Tibial nerve (tissue), 4 donors: Measurements from ENCODE around the gene KIF6. TPM values are rescaled to one million over a fixed set of nuclear protein-coding genes. Genes with fewer than 3 reads are reported as not detected.

Source experiments
- DNase-seq, 2 donors: peaks; one replicate each; pipeline ENCODE4 v3.0.0-alpha.2; 2019; ENCODE audit warnings: low spot score in 2 of 2
- H3K27ac ChIP-seq, 4 donors: fragments of 200-600 bp; sonication (generic) in 3 of 4; one replicate each; pipeline ENCODE4 v1.5.1; 2017 to 2019; ENCODE audit warnings: mild to moderate bottlenecking in 1 of 4
- H3K27me3 ChIP-seq, 2 donors: fragments of 200-600 bp; sonication (generic) in 1 of 2; one replicate each; pipeline versions ENCODE4 v1.5.1 to v1.6.0; 2017 to 2019
- H3K36me3 ChIP-seq, 3 donors: fragments of 200-600 bp; sonication (generic); one replicate each; pipeline ENCODE4 v1.5.1; 2018 to 2019
- H3K4me1 ChIP-seq, 4 donors: fragments of 200-600 bp; sonication (generic) in 3 of 4; one replicate each; pipeline ENCODE4 v1.5.1; 2017 to 2019
- H3K4me3 ChIP-seq, 4 donors: fragments of 200-600 bp; sonication (generic) in 3 of 4; one replicate each; pipeline ENCODE4 v1.5.1; 2017 to 2019; ENCODE audit warnings: mild to moderate bottlenecking in 1 of 4, moderate library complexity in 1 of 4
- H3K9me3 ChIP-seq, 4 donors: fragments of 200-600 bp; sonication (generic) in 3 of 4; one replicate each; pipeline ENCODE4 v1.5.1; 2017 to 2019
- EP300 ChIP-seq, 2 donors: sonication (generic); formaldehyde crosslinking; IDR thresholded peaks; one replicate each; pipeline ENCODE4 v1.6.1; 2017; ENCODE audit warnings: antibody characterized with exemption in 2 of 2, mild to moderate bottlenecking in 1 of 2
- POLR2A ChIP-seq, 2 donors: fragments of 450-650 bp; IDR thresholded peaks; one replicate each; pipeline ENCODE4 v1.6.1; 2017; ENCODE audit warnings: antibody characterized with exemption in 2 of 2, mild to moderate bottlenecking in 2 of 2, moderate library complexity in 2 of 2
- WGBS, 2 donors: methylation state at CpG; one replicate each; pipeline ENCODE4 v1.1.5; 2018; 5-methylcytosine and 5-hydroxymethylcytosine counted together
- total RNA-seq, 4 donors: library from RNA; depleted of rRNA; stranded (reverse); fragments of >200 nt; gene quantifications; one replicate each; pipeline ENCODE4 v1.1.0, GENCODE V29; 2016
- TF ChIP-seq, protein P1 (sequence below), 5 experiments: fragments of 200-600 bp in 3 of 5; fragments of 450-650 bp in 2 of 5; sonication (generic) in 3 of 5; IDR thresholded peaks; one replicate each; pipeline ENCODE4 v1.5.1; 2016 to 2019; ENCODE audit warnings: antibody characterized with exemption in 5 of 5, mild to moderate bottlenecking in 3 of 5, moderate library complexity in 2 of 5

KIF6 gene
- total RNA-seq, 4 donors from 2014 or later, result 0.22 to 0.59 TPM; not detected in 2

DNA sequence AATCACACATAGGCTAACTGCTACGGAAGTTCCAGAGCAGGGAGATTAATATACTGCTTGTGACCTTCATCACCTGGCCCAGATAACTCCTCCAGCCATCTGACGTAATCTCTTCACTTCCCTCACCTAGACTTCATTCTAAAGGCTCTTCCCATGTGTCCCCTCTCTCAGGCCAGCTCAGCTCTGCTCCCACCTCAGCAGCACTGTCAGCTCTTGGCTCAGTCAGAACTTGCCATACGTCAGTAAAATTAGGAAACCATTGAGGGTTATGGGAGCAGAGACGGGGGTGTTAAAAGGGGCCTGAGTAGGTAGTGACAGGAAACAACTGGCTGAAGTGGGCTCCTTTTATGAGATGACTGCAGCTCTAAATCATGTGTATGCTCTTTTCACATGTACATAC lies 101.5 kb downstream of the KIF6 start:
- Histone ChIP-seq H3K9me3 (no peaks in the 10 kb centered on the region), H3K4me1 (no peaks in the 10 kb centered on the region), H3K4me3 (no peak overlapping the region), H3K27me3 (no peaks in the 10 kb centered on the region), H3K36me3 (no peaks in the 10 kb centered on the region), H3K27ac (no peak overlapping the region)
- 80 to 91% methylated on average over 4 of the region's 4 CpGs for WGBS, 2 donors
- DNase-seq, result no peak
- TF ChIP-seq EP300 (IDR thresholded peaks at IDR 0.05) (no peak), POLR2A (IDR thresholded peaks at IDR 0.05) (no peak)
- TF ChIP-seq, protein P1, sequence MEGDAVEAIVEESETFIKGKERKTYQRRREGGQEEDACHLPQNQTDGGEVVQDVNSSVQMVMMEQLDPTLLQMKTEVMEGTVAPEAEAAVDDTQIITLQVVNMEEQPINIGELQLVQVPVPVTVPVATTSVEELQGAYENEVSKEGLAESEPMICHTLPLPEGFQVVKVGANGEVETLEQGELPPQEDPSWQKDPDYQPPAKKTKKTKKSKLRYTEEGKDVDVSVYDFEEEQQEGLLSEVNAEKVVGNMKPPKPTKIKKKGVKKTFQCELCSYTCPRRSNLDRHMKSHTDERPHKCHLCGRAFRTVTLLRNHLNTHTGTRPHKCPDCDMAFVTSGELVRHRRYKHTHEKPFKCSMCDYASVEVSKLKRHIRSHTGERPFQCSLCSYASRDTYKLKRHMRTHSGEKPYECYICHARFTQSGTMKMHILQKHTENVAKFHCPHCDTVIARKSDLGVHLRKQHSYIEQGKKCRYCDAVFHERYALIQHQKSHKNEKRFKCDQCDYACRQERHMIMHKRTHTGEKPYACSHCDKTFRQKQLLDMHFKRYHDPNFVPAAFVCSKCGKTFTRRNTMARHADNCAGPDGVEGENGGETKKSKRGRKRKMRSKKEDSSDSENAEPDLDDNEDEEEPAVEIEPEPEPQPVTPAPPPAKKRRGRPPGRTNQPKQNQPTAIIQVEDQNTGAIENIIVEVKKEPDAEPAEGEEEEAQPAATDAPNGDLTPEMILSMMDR (IDR thresholded peaks at IDR 0.05), result no peak

GRCh38 chr6:39617520-39617919 lies 107.7 kb downstream of the KIF6 start:
- WGBS, 2 donors, result 70 to 83% methylated on average over 3 of the region's 3 CpGs
- no peaks in the 10 kb centered on the region for H3K27me3 ChIP-seq

GRCh38 chr6:39617026-39617425 lies 108.2 kb downstream of the KIF6 start:
- TF ChIP-seq POLR2A (IDR thresholded peaks at IDR 0.05) (no peak), EP300 (IDR thresholded peaks at IDR 0.05) (no peak)
- TF ChIP-seq, protein P1 (IDR thresholded peaks at IDR 0.05), result no peak
- no peaks in the 10 kb centered on the region for H3K9me3 ChIP-seq
- H3K27me3 ChIP-seq, result no peaks in the 10 kb centered on the region
- no peak overlapping the region for H3K4me3 ChIP-seq
- H3K27ac ChIP-seq, result no peak overlapping the region
- H3K36me3 ChIP-seq, result no peaks in the 10 kb centered on the region
- no peak for DNase-seq
- no peaks in the 10 kb centered on the region for H3K4me1 ChIP-seq

More at GRCh38 chr6:39617520-39617919, 107.7 kb downstream of the KIF6 start:
- H3K4me1 ChIP-seq, result no peaks in the 10 kb centered on the region
- TF ChIP-seq EP300 (IDR thresholded peaks at IDR 0.05), result no peak
- H3K9me3 ChIP-seq, result no peaks in the 10 kb centered on the region
- no peak overlapping the region for H3K4me3 ChIP-seq
- no peak overlapping the region for H3K27ac ChIP-seq
- DNase-seq, result no peak
- H3K36me3 ChIP-seq, result no peaks in the 10 kb centered on the region

- no peak for TF ChIP-seq POLR2A (IDR thresholded peaks at IDR 0.05)
- TF ChIP-seq, protein P1 (IDR thresholded peaks at IDR 0.05), result no peak
- TF ChIP-seq EP300 (IDR thresholded peaks at IDR 0.05), result no peak
- WGBS, 2 donors, result 87 to 91% methylated on average over 1 of the region's 1 CpG
- DNase-seq, result no peak
- no peak overlapping the region for H3K27ac ChIP-seq
- no peaks in the 10 kb centered on the region for H3K27me3 ChIP-seq
- H3K4me3 ChIP-seq, result no peak overlapping the region
- peaks cover 0 to 5% (median 0%) of the 10 kb centered on the region in 4 donors for H3K4me1 ChIP-seq
- H3K36me3 ChIP-seq, result no peaks in the 10 kb centered on the region
- H3K9me3 ChIP-seq, result no peaks in the 10 kb centered on the region
Measured at GRCh38 chr6:39615622-39616021, 109.6 kb downstream of the KIF6 start.

GRCh38 chr6:39614393-39614950 lies 110.7 kb downstream of the KIF6 start:
- Histone ChIP-seq H3K36me3 (no peaks in the 10 kb centered on the region), H3K4me3 (no peak overlapping the region), H3K27me3 (no peaks in the 10 kb centered on the region), H3K9me3 (no peaks in the 10 kb centered on the region), H3K4me1 (peaks cover 0 to 12% (median 6%) of the 10 kb centered on the region in 4 donors), H3K27ac (no peak overlapping the region)
- TF ChIP-seq, protein P1 (IDR thresholded peaks at IDR 0.05), result no peak
- TF ChIP-seq EP300 (IDR thresholded peaks at IDR 0.05) (no peak), POLR2A (IDR thresholded peaks at IDR 0.05) (no peak)
- DNase-seq, result no peak
- 70 to 80% methylated on average over 2 of the region's 2 CpGs for WGBS, 2 donors

DNA sequence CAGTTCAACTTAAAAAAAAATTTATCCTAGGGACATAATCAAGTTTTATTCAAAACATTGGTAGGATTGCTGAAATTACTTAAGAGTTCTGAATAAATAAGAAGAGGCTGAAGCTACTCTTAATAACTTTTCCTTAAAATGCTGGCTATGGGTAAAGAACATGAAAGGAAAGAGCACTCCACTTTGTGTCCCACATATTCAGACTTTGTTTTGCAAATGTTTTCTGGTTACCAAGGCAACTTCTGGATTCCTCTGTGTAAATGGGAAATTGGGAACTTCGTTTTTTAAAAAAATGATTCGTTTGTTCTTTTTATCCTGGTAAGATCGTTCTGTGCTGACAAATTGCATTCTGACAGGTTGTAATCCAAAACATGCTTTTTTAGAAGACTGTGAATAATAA lies 115.0 kb downstream of the KIF6 start:
- H3K27ac ChIP-seq, result peak overlapping the region in 2 of 4 donors; percentile 30 to 44
- WGBS, 2 donors, result 3 to 12% methylated on average over 3 of the region's 3 CpGs
- TF ChIP-seq POLR2A (IDR thresholded peaks at IDR 0.05) (no peak), EP300 (IDR thresholded peaks at IDR 0.05) (no peak)
- TF ChIP-seq, protein P1 (IDR thresholded peaks at IDR 0.05), result no peak
- H3K27me3 ChIP-seq, result no peaks in the 10 kb centered on the region
- DNase-seq, result no peak
- no peak overlapping the region for H3K4me3 ChIP-seq
- peaks cover 0 to 13% (median 6%) of the 10 kb centered on the region in 4 donors for H3K4me1 ChIP-seq
- H3K9me3 ChIP-seq, result no peaks in the 10 kb centered on the region
- no peaks in the 10 kb centered on the region for H3K36me3 ChIP-seq
